ENCODE data around the gene MATN1. TPM values are rescaled to one million over a fixed set of nuclear protein-coding genes. Genes with fewer than 3 reads are reported as not detected.

MATN1 gene
- total RNA-seq, 1 experiment from 2014 or later: not detected

GRCh38 chr1:30753118-30753517 lies 29.7 kb upstream of the MATN1 start:
- no peak overlapping the region for H3K27ac Mint-ChIP-seq (ENCODE audit: unreplicated experiment)
- no peaks in the 10 kb centered on the region for H3K4me1 ChIP-seq

DNA sequence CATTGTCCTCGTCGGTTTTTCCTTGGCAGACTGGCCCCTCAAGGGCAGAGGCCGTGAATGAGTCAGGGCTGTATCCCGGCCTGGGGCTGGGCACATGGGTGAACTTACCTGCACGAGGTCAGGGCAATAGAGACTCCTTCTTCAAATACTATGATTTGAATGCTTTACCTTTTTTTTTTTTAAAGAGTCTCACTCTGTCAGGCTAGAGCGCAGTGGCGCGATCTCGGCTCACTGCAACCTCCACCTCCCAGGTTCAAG lies 29.2 kb upstream of the MATN1 start:
- TF ChIP-seq, protein P1, sequence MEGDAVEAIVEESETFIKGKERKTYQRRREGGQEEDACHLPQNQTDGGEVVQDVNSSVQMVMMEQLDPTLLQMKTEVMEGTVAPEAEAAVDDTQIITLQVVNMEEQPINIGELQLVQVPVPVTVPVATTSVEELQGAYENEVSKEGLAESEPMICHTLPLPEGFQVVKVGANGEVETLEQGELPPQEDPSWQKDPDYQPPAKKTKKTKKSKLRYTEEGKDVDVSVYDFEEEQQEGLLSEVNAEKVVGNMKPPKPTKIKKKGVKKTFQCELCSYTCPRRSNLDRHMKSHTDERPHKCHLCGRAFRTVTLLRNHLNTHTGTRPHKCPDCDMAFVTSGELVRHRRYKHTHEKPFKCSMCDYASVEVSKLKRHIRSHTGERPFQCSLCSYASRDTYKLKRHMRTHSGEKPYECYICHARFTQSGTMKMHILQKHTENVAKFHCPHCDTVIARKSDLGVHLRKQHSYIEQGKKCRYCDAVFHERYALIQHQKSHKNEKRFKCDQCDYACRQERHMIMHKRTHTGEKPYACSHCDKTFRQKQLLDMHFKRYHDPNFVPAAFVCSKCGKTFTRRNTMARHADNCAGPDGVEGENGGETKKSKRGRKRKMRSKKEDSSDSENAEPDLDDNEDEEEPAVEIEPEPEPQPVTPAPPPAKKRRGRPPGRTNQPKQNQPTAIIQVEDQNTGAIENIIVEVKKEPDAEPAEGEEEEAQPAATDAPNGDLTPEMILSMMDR (IDR thresholded peaks at IDR 0.05; ENCODE audit: insufficient read depth in 1 of 2, low read depth in 1 of 2, low read length in 1 of 2, severe bottlenecking in 1 of 2, unreplicated experiment in 1 of 2): no peak
- peaks cover 6% of the 10 kb centered on the region for H3K4me1 Mint-ChIP-seq (ENCODE audit: low read depth, unreplicated experiment)
- H3K36me3 Mint-ChIP-seq (ENCODE audit: insufficient read depth, unreplicated experiment): no peaks in the 10 kb centered on the region
- H3K27ac Mint-ChIP-seq (ENCODE audit: unreplicated experiment): no peak overlapping the region
- H3K9me3 ChIP-seq: no peaks in the 10 kb centered on the region
- DNase-seq: no peak
- no peaks in the 10 kb centered on the region for H3K4me1 ChIP-seq
- no peaks in the 10 kb centered on the region for H3K36me3 ChIP-seq (ENCODE audit: control insufficient read depth, insufficient read depth, low read length)
- ChIA-PET POLR2A (no interaction called here), CTCF (no interaction called here)
- intact Hi-C loops (cut with micrococcal nuclease; ENCODE audit: unreplicated experiment): no loop called here
- no peak overlapping the region for H3K4me3 Mint-ChIP-seq (ENCODE audit: unreplicated experiment)
- no peaks in the 10 kb centered on the region for H3K27me3 Mint-ChIP-seq (ENCODE audit: insufficient read depth, unreplicated experiment)
- H3K9me3 Mint-ChIP-seq (ENCODE audit: unreplicated experiment): no peaks in the 10 kb centered on the region
- no peaks in the 10 kb centered on the region for H3K27me3 ChIP-seq (replicated peaks; ENCODE audit: control insufficient read depth, insufficient read depth, low read length)
- BruUV-seq (replicated peaks): no TSS peak
- no peak overlapping the region for H3K4me3 ChIP-seq (ENCODE audit: low read depth, low read length)

More at GRCh38 chr1:30753118-30753517, 29.7 kb upstream of the MATN1 start:
- intact Hi-C loops (cut with micrococcal nuclease; ENCODE audit: unreplicated experiment): no loop called here
- no peak for DNase-seq
- CTCF ChIA-PET: no interaction called here
- no peaks in the 10 kb centered on the region for H3K27me3 Mint-ChIP-seq (ENCODE audit: insufficient read depth, unreplicated experiment)
- no peak overlapping the region for H3K4me3 Mint-ChIP-seq (ENCODE audit: unreplicated experiment)
- no peaks in the 10 kb centered on the region for H3K36me3 ChIP-seq (ENCODE audit: control insufficient read depth, insufficient read depth, low read length)
- peaks cover 6% of the 10 kb centered on the region for H3K4me1 Mint-ChIP-seq (ENCODE audit: low read depth, unreplicated experiment)
- TF ChIP-seq, protein P1 (IDR thresholded peaks at IDR 0.05; ENCODE audit: insufficient read depth in 1 of 2, low read depth in 1 of 2, low read length in 1 of 2, severe bottlenecking in 1 of 2, unreplicated experiment in 1 of 2): no peak
- BruUV-seq (replicated peaks): no TSS peak
- POLR2A ChIA-PET: no interaction called here
- H3K36me3 Mint-ChIP-seq (ENCODE audit: insufficient read depth, unreplicated experiment): no peaks in the 10 kb centered on the region
- H3K9me3 ChIP-seq: no peaks in the 10 kb centered on the region
- no peak overlapping the region for H3K4me3 ChIP-seq (ENCODE audit: low read depth, low read length)
- H3K27me3 ChIP-seq (replicated peaks; ENCODE audit: control insufficient read depth, insufficient read depth, low read length): no peaks in the 10 kb centered on the region
- no peaks in the 10 kb centered on the region for H3K9me3 Mint-ChIP-seq (ENCODE audit: unreplicated experiment)

- BruUV-seq (replicated peaks): no TSS peak
- peaks cover 8% of the 10 kb centered on the region for H3K4me1 Mint-ChIP-seq (ENCODE audit: low read depth, unreplicated experiment)
- CTCF ChIA-PET: interaction anchor here (0.7 kb wide), 1 partner anchor 31 kb away, joined by 3 read pairs; no protein-coding TSS in a partner anchor
Observed at GRCh38 chr1:30751830-30752650, 28.7 kb upstream of the MATN1 start.

More at GRCh38 chr1:30751830-30752650, 28.7 kb upstream of the MATN1 start:
- Histone ChIP-seq H3K27me3 (replicated peaks; ENCODE audit: control insufficient read depth, insufficient read depth, low read length) (no peaks in the 10 kb centered on the region), H3K9me3 (no peaks in the 10 kb centered on the region), H3K36me3 (ENCODE audit: control insufficient read depth, insufficient read depth, low read length) (no peaks in the 10 kb centered on the region), H3K4me3 (ENCODE audit: low read depth, low read length) (no peak overlapping the region), H3K4me1 (no peaks in the 10 kb centered on the region)
- TF ChIP-seq, protein P1 (IDR thresholded peaks at IDR 0.05; ENCODE audit: insufficient read depth in 1 of 2, low read depth in 1 of 2, low read length in 1 of 2, severe bottlenecking in 1 of 2, unreplicated experiment in 1 of 2): no peak
- H3K4me3 Mint-ChIP-seq (ENCODE audit: unreplicated experiment): no peak overlapping the region
- no peak overlapping the region for H3K27ac Mint-ChIP-seq (ENCODE audit: unreplicated experiment)
- intact Hi-C loops (cut with micrococcal nuclease; ENCODE audit: unreplicated experiment): no loop called here
- no peaks in the 10 kb centered on the region for H3K9me3 Mint-ChIP-seq (ENCODE audit: unreplicated experiment)
- H3K27me3 Mint-ChIP-seq (ENCODE audit: insufficient read depth, unreplicated experiment): no peaks in the 10 kb centered on the region
- no peaks in the 10 kb centered on the region for H3K36me3 Mint-ChIP-seq (ENCODE audit: insufficient read depth, unreplicated experiment)
- POLR2A ChIA-PET: no interaction called here
- no peak for DNase-seq
